Smooth muscle cell (in vitro differentiated cells): ENCODE results near the gene TTC13. TPM values are rescaled to one million over a fixed set of nuclear protein-coding genes. Genes with fewer than 3 reads are reported as not detected.

Experiments
- DNase-seq: peaks from one replicate; lab custom pipeline; 2025; ENCODE audit not compliant: unreplicated experiment; lab: John Stamatoyannopoulos, UW
- H2AFZ ChIP-seq: fragments of 200-600 bp; sonication (generic); 2 replicates; pipeline ENCODE4 v1.6.0; 2016; ENCODE audit warnings: antibody characterized with exemption, low read depth, mild to moderate bottlenecking
- H3F3A ChIP-seq: fragments of 200-600 bp; sonication (generic); 2 replicates; pipeline ENCODE4 v1.6.0; 2017; ENCODE audit warnings: antibody characterized with exemption, low read depth
- H3K27ac ChIP-seq: fragments of 200-600 bp; sonication (generic); 2 replicates; pipeline ENCODE4 v1.5.1; 2016; ENCODE audit warnings: low read depth, mild to moderate bottlenecking
- H3K27me3 ChIP-seq: fragments of 200-600 bp; sonication (generic); 2 replicates; pipeline ENCODE4 v1.6.1; 2016; ENCODE audit warnings: low read depth, mild to moderate bottlenecking
- H3K36me3 ChIP-seq: fragments of 200-600 bp; sonication (generic); 2 replicates; pipeline ENCODE4 v1.5.1; 2016; ENCODE audit warnings: low read depth
- H3K4me1 ChIP-seq: fragments of 200-600 bp; sonication (generic); 2 replicates; pipeline ENCODE4 v1.5.1; 2016; ENCODE audit warnings: low read depth
- H3K4me2 ChIP-seq: fragments of 200-600 bp; sonication (generic); 2 replicates; pipeline ENCODE4 v1.6.0; 2016; ENCODE audit warnings: mild to moderate bottlenecking
- H3K4me3 ChIP-seq: fragments of 200-600 bp; sonication (generic); 2 replicates; pipeline ENCODE4 v1.5.1; 2016; ENCODE audit warnings: mild to moderate bottlenecking
- H3K79me2 ChIP-seq: fragments of 200-600 bp; sonication (generic); 2 replicates; pipeline ENCODE4 v1.6.0; 2016; ENCODE audit warnings: low read depth, mild to moderate bottlenecking
- H3K9ac ChIP-seq: fragments of 200-600 bp; sonication (generic); 2 replicates; pipeline ENCODE4 v1.6.0; 2016; ENCODE audit warnings: low read depth
- H3K9me3 ChIP-seq: fragments of 200-600 bp; sonication (generic); replicated peaks from 2 replicates; pipeline ENCODE4 v1.5.1; 2016; ENCODE audit warnings: low read depth
- H4K20me1 ChIP-seq: fragments of 200-600 bp; sonication (generic); 2 replicates; pipeline ENCODE4 v1.6.0; 2016; ENCODE audit warnings: low read depth
- WGBS: methylation state at CpG from one replicate; pipeline ENCODE4 v1.1.7; 2016; ENCODE audit warnings: low lambda C conversion rate; 5-methylcytosine and 5-hydroxymethylcytosine counted together
- polyA plus RNA-seq: library from polyadenylated mRNA; unstranded; fragments of >200 nt; fragmentation: Nextera tagmentation; extraction: Ambion mirVana; gene quantifications from 2 replicates; pipeline ENCODE4 v1.2.1, GENCODE V29; 2016
- total RNA-seq: library from RNA; depleted of rRNA; stranded (reverse); fragments of >200 nt; gene quantifications from 2 replicates; pipeline ENCODE4 v1.2.3, GENCODE V29; 2014
- TF ChIP-seq, protein P1 (sequence below): fragments of 200-600 bp; sonication (generic); IDR thresholded peaks from 2 replicates; pipeline ENCODE4 v1.5.1; 2017; ENCODE audit warnings: borderline replicate concordance, mild to moderate bottlenecking, antibody characterized with exemption; ENCODE audit not compliant: insufficient read depth, poor library complexity, severe bottlenecking

Gene TTC13
- total and polyA plus RNA-seq, 2 experiments from 2014 or later: 5.6 to 9.1 TPM

DNA sequence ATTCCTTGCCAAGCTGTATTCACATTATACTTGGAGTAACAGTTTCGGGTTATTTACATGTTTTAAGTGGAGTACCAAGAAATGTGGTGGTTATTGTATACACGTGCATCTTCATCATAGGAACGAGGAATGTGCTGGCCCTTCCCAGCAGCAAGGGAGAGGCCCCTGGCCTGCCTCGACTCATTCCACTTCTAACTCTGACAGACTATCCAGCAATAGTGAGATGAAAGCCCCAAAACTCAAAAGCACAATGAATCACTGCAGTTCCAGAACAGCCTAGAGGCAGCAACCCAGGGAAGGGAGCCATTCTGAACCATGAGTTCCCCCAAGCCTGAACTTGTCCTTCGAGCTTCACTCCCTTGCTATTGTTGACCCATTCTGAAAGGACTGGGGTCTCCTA lies 38.3 kb upstream of the TTC13 start:
- H3F3A ChIP-seq: no peaks in the 10 kb centered on the region
- 85% methylated on average over 5 of the region's 5 CpGs for WGBS
- H3K36me3 ChIP-seq: peaks cover 3% of the 10 kb centered on the region

DNA sequence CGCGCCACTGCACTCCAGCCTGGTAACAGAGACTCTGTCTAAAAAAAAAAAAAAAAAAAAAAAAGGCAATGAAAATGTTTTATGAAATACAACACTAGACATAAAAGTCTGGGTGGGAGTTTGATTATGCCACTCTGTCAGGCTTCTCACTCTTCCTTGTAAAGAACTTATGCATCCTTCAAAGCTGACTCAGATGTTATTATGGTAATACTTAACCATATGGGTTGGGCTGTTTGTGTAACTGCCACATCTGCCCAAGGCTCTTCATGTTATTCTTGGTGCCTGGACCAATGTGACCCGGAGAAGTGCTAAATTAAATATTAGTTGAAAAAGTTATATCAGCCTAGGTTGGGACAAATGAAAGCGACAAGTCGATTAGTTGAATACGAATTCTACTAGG lies 37.6 kb upstream of the TTC13 start:
- H3K27me3 ChIP-seq: no peaks in the 10 kb centered on the region
- no peaks in the 10 kb centered on the region for H3K9me3 ChIP-seq
- 94% methylated on average over 6 of the region's 6 CpGs for WGBS
- peaks cover 20% of the 10 kb centered on the region for H4K20me1 ChIP-seq
- H3K36me3 ChIP-seq: peaks cover 3% of the 10 kb centered on the region
- H3K27ac ChIP-seq: peak overlapping the region; percentile 28
- H2AFZ ChIP-seq: no peak overlapping the region
- H3K79me2 ChIP-seq: no peaks in the 10 kb centered on the region
- H3F3A ChIP-seq: no peaks in the 10 kb centered on the region
- H3K4me1 ChIP-seq: no peaks in the 10 kb centered on the region
- no peak overlapping the region for H3K4me2 ChIP-seq
- H3K9ac ChIP-seq: no peak overlapping the region
- no peak overlapping the region for H3K4me3 ChIP-seq
- DNase-seq: no peak
- TF ChIP-seq, protein P1, sequence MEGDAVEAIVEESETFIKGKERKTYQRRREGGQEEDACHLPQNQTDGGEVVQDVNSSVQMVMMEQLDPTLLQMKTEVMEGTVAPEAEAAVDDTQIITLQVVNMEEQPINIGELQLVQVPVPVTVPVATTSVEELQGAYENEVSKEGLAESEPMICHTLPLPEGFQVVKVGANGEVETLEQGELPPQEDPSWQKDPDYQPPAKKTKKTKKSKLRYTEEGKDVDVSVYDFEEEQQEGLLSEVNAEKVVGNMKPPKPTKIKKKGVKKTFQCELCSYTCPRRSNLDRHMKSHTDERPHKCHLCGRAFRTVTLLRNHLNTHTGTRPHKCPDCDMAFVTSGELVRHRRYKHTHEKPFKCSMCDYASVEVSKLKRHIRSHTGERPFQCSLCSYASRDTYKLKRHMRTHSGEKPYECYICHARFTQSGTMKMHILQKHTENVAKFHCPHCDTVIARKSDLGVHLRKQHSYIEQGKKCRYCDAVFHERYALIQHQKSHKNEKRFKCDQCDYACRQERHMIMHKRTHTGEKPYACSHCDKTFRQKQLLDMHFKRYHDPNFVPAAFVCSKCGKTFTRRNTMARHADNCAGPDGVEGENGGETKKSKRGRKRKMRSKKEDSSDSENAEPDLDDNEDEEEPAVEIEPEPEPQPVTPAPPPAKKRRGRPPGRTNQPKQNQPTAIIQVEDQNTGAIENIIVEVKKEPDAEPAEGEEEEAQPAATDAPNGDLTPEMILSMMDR: no peak

More for the DNA sequence above, 38.3 kb upstream of the TTC13 start:
- Histone ChIP-seq H3K79me2 (no peaks in the 10 kb centered on the region), H4K20me1 (peaks cover 27% of the 10 kb centered on the region), H3K27me3 (no peaks in the 10 kb centered on the region), H3K4me3 (no peak overlapping the region), H3K27ac (peak overlapping the region; percentile 28), H3K4me1 (no peaks in the 10 kb centered on the region), H2AFZ (no peak overlapping the region), H3K4me2 (no peak overlapping the region), H3K9me3 (no peaks in the 10 kb centered on the region), H3K9ac (no peak overlapping the region)
- TF ChIP-seq, protein P1: no peak
- DNase-seq: no peak

DNA sequence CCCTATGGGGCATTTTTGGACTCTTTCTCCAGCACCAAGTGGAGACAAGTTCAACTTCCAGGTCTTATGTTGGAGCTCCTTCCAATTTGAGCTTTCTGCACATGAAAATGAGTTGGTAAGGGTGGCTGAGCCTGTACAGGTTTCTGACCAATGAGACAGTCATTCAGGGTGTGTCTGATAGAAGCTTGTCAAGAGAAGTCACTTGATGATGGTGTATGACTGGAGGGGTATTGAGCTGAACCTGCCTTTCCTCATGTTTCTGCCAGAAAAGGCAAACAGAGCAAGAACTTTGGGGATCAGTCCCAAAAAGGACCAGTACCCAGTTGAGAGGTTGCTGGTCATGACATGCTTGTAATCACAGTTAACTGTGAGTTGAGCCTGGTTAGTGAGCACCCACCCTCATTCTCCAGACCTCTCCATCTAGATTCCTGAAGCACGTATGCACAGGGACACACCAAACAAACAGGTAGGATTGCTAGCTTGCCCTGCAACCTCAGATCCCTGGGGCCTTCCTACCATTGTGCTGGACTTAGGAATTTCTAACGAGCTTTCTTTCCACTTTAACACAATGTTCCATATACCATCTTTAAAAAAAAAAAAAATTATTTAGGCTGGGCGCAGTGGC lies 34.8 kb upstream of the TTC13 start:
- H3K4me1 ChIP-seq: no peaks in the 10 kb centered on the region
- WGBS: 79% methylated on average over 3 of the region's 3 CpGs
- H3K4me3 ChIP-seq: no peak overlapping the region
- peak overlapping the region; percentile 66 for H3K27ac ChIP-seq
- no peak for DNase-seq
- TF ChIP-seq, protein P1: no peak
- H4K20me1 ChIP-seq: no peaks in the 10 kb centered on the region
- H3K9ac ChIP-seq: no peak overlapping the region
- no peaks in the 10 kb centered on the region for H3K27me3 ChIP-seq
- no peaks in the 10 kb centered on the region for H3K36me3 ChIP-seq
- H3K4me2 ChIP-seq: no peak overlapping the region
- no peaks in the 10 kb centered on the region for H3K79me2 ChIP-seq
- H3K9me3 ChIP-seq: no peaks in the 10 kb centered on the region
- H2AFZ ChIP-seq: no peak overlapping the region
- no peaks in the 10 kb centered on the region for H3F3A ChIP-seq

DNA sequence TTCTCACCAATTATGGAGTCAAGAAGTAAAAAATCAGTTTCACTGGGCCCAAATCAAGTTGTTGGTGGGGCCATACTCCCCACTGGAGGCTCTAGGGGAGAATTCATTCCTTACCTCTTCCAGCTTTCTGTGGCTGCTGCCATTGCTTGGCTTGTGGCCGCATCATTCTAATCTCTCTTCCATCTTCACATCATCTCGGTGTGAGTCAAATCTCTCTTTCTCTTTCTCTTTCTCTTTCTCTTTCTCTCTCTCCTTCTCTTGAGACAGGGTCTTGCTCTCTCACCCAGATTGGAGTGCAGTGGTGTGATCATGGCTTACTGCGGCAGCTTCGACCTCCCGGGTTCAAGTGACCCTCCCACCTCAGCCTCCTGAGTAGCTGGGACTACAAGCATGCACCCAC lies 33.3 kb upstream of the TTC13 start:
- Histone ChIP-seq H2AFZ (no peak overlapping the region), H3K9ac (no peak overlapping the region), H3K4me2 (no peak overlapping the region), H3F3A (no peaks in the 10 kb centered on the region), H3K4me3 (no peak overlapping the region), H3K36me3 (no peaks in the 10 kb centered on the region), H4K20me1 (no peaks in the 10 kb centered on the region), H3K27me3 (no peaks in the 10 kb centered on the region), H3K4me1 (no peaks in the 10 kb centered on the region), H3K9me3 (no peaks in the 10 kb centered on the region), H3K27ac (no peak overlapping the region), H3K79me2 (no peaks in the 10 kb centered on the region)
- TF ChIP-seq, protein P1: no peak
- 96% methylated on average over 5 of the region's 5 CpGs for WGBS
- no peak for DNase-seq
